H1 (cell line): ENCODE measurements around the gene PHLDB3. TPM values are rescaled to one million over a fixed set of nuclear protein-coding genes. Genes with fewer than 3 reads are reported as not detected.

Experiments
- CHD7 ChIP-seq: fragments of 300-600 bp; sonication (generic); IDR thresholded peaks from 2 replicates; pipeline ENCODE4 v1.7.1; 2012; ENCODE audit warnings: low read length, moderate library complexity, mild to moderate bottlenecking, inconsistent platforms; ENCODE audit not compliant: insufficient replicate concordance
- KDM1A ChIP-seq: fragments of 200-600, 300-600 bp; sonication (generic); IDR thresholded peaks from 2 replicates; pipeline ENCODE4 v1.7.1; 2016; ENCODE audit warnings: mild to moderate bottlenecking, low read length, borderline replicate concordance
- NANOG ChIP-seq: IDR thresholded peaks from 2 replicates; pipeline ENCODE4 v1.6.1; 2011; ENCODE audit warnings: low read length, low read depth, mild to moderate bottlenecking, inconsistent platforms; ENCODE audit not compliant: insufficient read depth, poor library complexity, severe bottlenecking
- PHF8 ChIP-seq: fragments of 200-600 bp; sonication (generic); conservative IDR thresholded peaks from 2 replicates; pipeline ENCODE4 v1.7.1; 2012; ENCODE audit warnings: low read depth, mild to moderate bottlenecking, inconsistent platforms, low read length, moderate library complexity
- POLR2AphosphoS5 ChIP-seq: IDR thresholded peaks from 2 replicates; pipeline ENCODE4 v1.6.1; 2011; ENCODE audit warnings: low read depth, low read length
- TAF1 ChIP-seq: IDR thresholded peaks from 2 replicates; pipeline ENCODE4 v1.6.1; 2011; ENCODE audit warnings: mild to moderate bottlenecking, low read depth, low read length
- TBP ChIP-seq: IDR thresholded peaks from 2 replicates; pipeline ENCODE4 v1.6.1; 2011; ENCODE audit warnings: low read depth, low read length, improper control_type of control experiment
- polyA plus RNA-seq, 7 experiments: library from polyadenylated mRNA; depleted of rRNA in 3 of 7; stranded (reverse) in 5 of 7; unstranded in 2 of 7; fragments of >200 nt in 5 of 7; fragments of 200-250 nt in 2 of 7; gene quantifications; 1 replicate in 5 of 7; 2 replicates in 1 of 7; 4 replicates in 1 of 7; pipeline versions ENCODE4 v1.2.1 to v1.2.3, GENCODE V29; 2011 to 2013; ENCODE audit warnings: missing spikeins in 2 of 7, mixed read lengths in 2 of 7
- total RNA-seq: library from RNA; stranded (reverse); fragmentation: NEBNext Ultra II Directional; extraction: Animal tissue kit (Norgen Biotek cat#: 25700); gene quantifications from 2 replicates; pipeline ENCODE4 v1.2.1, GENCODE V29; 2021

Gene PHLDB3
- total and polyA plus RNA-seq, 2 of the 8 experiments (the other 6 are each of a cell fraction or from before 2014, with no cell fraction given), result 4.0 to 8.5 TPM

- TF ChIP-seq KDM1A (no peak), TAF1 (peak; percentile 54), PHF8 (peak; percentile 68), NANOG (no peak), POLR2AphosphoS5 (no peak; the same call in 1 of the 2 replicates), TBP (peak; percentile 63), CHD7 (no peak)
- TF ChIP-seq, all 59 proteins: peak for 16
These were observed 41.7 kb downstream of the PHLDB3 start (continued) for GRCh38 chr19:43462785-43463380.
